IMR-90 (cell line): ENCODE measurements around the gene DHRS3. TPM values are rescaled to one million over a fixed set of nuclear protein-coding genes. Genes with fewer than 3 reads are reported as not detected.

Experiments
- ATAC-seq: fragments of 200-7000 bp; cut with Tn5 transposase; 2 replicates; pipeline ENCODE4 v1.9.1; 2020; ENCODE audit warnings: low read depth, mild to moderate bottlenecking, moderate library complexity
- BruUV-seq: library from RNA; stranded (reverse); fragments of 400-500 nt; replicated peaks from 2 replicates; lab custom pipeline; 2021; lab: Mats Ljungman, UMichigan
- CTCF ChIA-PET: fragments of 300-600 bp; formaldehyde crosslinking; extraction: SDS; loops from one replicate; lab custom pipeline; 2021; ENCODE audit warnings: antibody characterized with exemption; lab: Yijun Ruan, JAX
- POLR2A ChIA-PET: fragments of 300-600 bp; sonication (Branson Sonifier 250); formaldehyde crosslinking; loops from one replicate; lab custom pipeline; 2022; ENCODE audit warnings: antibody characterized with exemption; ENCODE audit not compliant: unreplicated experiment; lab: Charles Lee
- DNase-seq: peaks from one replicate; pipeline ENCODE4 v3.0.0; 2013
- H2AFZ ChIP-seq: replicated peaks from 2 replicates; pipeline ENCODE3; 2013; ENCODE audit warnings: low read length, mild to moderate bottlenecking; ENCODE audit not compliant: poor library complexity
- H2AK5ac ChIP-seq: 2 replicates; pipeline ENCODE4 v1.6.1; 2013; ENCODE audit warnings: low read depth, low read length, inconsistent platforms
- H2AK9ac ChIP-seq: replicated peaks from 2 replicates; pipeline ENCODE3; 2013; ENCODE audit warnings: mild to moderate bottlenecking, low read depth, low read length, moderate library complexity; ENCODE audit not compliant: poor library complexity
- H2BK120ac ChIP-seq: 2 replicates; pipeline ENCODE4 v1.6.1; 2013; ENCODE audit warnings: low read depth, low read length, inconsistent platforms
- H2BK15ac ChIP-seq: 3 replicates; pipeline ENCODE4 v1.6.1; 2013; ENCODE audit warnings: low read depth, low read length, inconsistent platforms
- H2BK20ac ChIP-seq: 2 replicates; pipeline ENCODE4 v1.6.1; 2013; ENCODE audit warnings: low read depth, mild to moderate bottlenecking, inconsistent platforms, low read length, moderate library complexity
- H2BK5ac ChIP-seq: 2 replicates; pipeline ENCODE4 v1.6.1; 2013; ENCODE audit warnings: mild to moderate bottlenecking, low read depth, low read length, inconsistent platforms; ENCODE audit not compliant: poor library complexity, severe bottlenecking
- H3K14ac ChIP-seq: replicated peaks from 2 replicates; pipeline ENCODE4 v1.6.1; 2013; ENCODE audit warnings: low read depth, low read length, inconsistent platforms
- H3K18ac ChIP-seq: 2 replicates; pipeline ENCODE4 v1.6.1; 2013; ENCODE audit warnings: low read depth, low read length, control low read depth
- H3K23ac ChIP-seq: 2 replicates; pipeline ENCODE4 v1.6.1; 2013; ENCODE audit warnings: low read depth, low read length, inconsistent platforms
- H3K27ac ChIP-seq: 2 replicates; pipeline ENCODE4 v1.5.1; 2013; ENCODE audit warnings: mild to moderate bottlenecking, control low read depth, low read length; ENCODE audit not compliant: insufficient read depth
- H3K27me3 ChIP-seq: 2 replicates; pipeline ENCODE4 v1.6.1; 2013; ENCODE audit warnings: low read length; ENCODE audit not compliant: control insufficient read depth, insufficient read depth
- H3K36me3 ChIP-seq: 2 replicates; pipeline ENCODE4 v1.6.1; 2013; ENCODE audit warnings: low read length, mixed read lengths; ENCODE audit not compliant: control insufficient read depth, insufficient read depth
- H3K4ac ChIP-seq: 2 replicates; pipeline ENCODE4 v1.6.1; 2013; ENCODE audit warnings: low read depth, low read length, inconsistent platforms
- H3K4me1 ChIP-seq: 2 replicates; pipeline ENCODE4 v1.6.1; 2013; ENCODE audit warnings: low read length, mixed read lengths; ENCODE audit not compliant: control insufficient read depth, insufficient read depth
- H3K4me2 ChIP-seq: 2 replicates; pipeline ENCODE4 v1.6.1; 2013; ENCODE audit warnings: low read depth, mild to moderate bottlenecking, control low read depth, low read length, moderate library complexity
- H3K4me3 ChIP-seq: 2 replicates; pipeline ENCODE4 v1.5.1; 2013; ENCODE audit warnings: low read depth, mild to moderate bottlenecking, control low read depth, low read length, moderate library complexity; ENCODE audit not compliant: insufficient read depth
- H3K56ac ChIP-seq: 2 replicates; pipeline ENCODE4 v1.6.1; 2013; ENCODE audit warnings: low read length, inconsistent platforms; ENCODE audit not compliant: insufficient read depth; ENCODE audit errors: extremely low read depth
- H3K79me1 ChIP-seq, 2 experiments: 2 replicates each; pipeline ENCODE4 v1.6.1; 2013; ENCODE audit warnings: low read length in 2 of 2, inconsistent platforms in 1 of 2, low read depth in 1 of 2
- H3K9ac ChIP-seq: 2 replicates; pipeline ENCODE4 v1.6.1; 2013; ENCODE audit warnings: low read depth, low read length, control low read depth
- H3K9me1 ChIP-seq: 2 replicates; pipeline ENCODE4 v1.6.1; 2013; ENCODE audit warnings: low read length, inconsistent platforms; ENCODE audit not compliant: insufficient read depth
- H3K9me3 ChIP-seq: 2 replicates; pipeline ENCODE4 v1.6.1; 2013; ENCODE audit warnings: low read length; ENCODE audit not compliant: control insufficient read depth, insufficient read depth
- H4K20me1 ChIP-seq: 2 replicates; pipeline ENCODE4 v1.6.1; 2013; ENCODE audit warnings: low read length, inconsistent platforms; ENCODE audit not compliant: insufficient read depth
- H4K5ac ChIP-seq: 2 replicates; pipeline ENCODE4 v1.6.1; 2013; ENCODE audit warnings: mild to moderate bottlenecking, low read depth, low read length, control low read depth
- H4K8ac ChIP-seq, 2 experiments: 2 replicates each; pipeline ENCODE4 v1.6.1; 2013; ENCODE audit warnings: low read depth in 2 of 2, low read length in 2 of 2, control low read depth in 1 of 2, inconsistent platforms in 1 of 2
- H4K91ac ChIP-seq: 2 replicates; pipeline ENCODE4 v1.6.1; 2013; ENCODE audit warnings: low read depth, low read length, inconsistent platforms; ENCODE audit not compliant: insufficient read depth
- BHLHE40 ChIP-seq: fragments of 150-350 bp; IDR thresholded peaks from 2 replicates; pipeline ENCODE4 v1.6.1; 2016; ENCODE audit warnings: mild to moderate bottlenecking, low read depth, low read length
- CEBPB ChIP-seq: IDR thresholded peaks from 2 replicates; pipeline ENCODE4 v1.6.1; 2012; ENCODE audit warnings: low read depth, low read length, improper control_type of control experiment
- MAZ ChIP-seq: IDR thresholded peaks from 2 replicates; pipeline ENCODE4 v1.6.1; 2012; ENCODE audit warnings: low read depth, mild to moderate bottlenecking, low read length, improper control_type of control experiment, moderate library complexity, borderline replicate concordance
- NFE2L2 ChIP-seq: fragments of 150-350 bp; IDR thresholded peaks from 2 replicates; pipeline ENCODE4 v1.6.1; 2016; ENCODE audit warnings: low read depth, mild to moderate bottlenecking, low read length
- POLR2A ChIP-seq: IDR thresholded peaks from 2 replicates; pipeline ENCODE4 v1.6.1; 2012; ENCODE audit warnings: mild to moderate bottlenecking, low read depth, low read length
- RFX5 ChIP-seq: IDR thresholded peaks from 2 replicates; pipeline ENCODE4 v1.8.0; 2012; ENCODE audit warnings: low read depth, mild to moderate bottlenecking, low read length, moderate library complexity
- SMC3 ChIP-seq: fragments of 150-350 bp; IDR thresholded peaks from 2 replicates; pipeline ENCODE4 v1.6.1; 2016; ENCODE audit warnings: low read depth, mild to moderate bottlenecking, antibody characterized with exemption, low read length, moderate library complexity
- WGBS, 2 experiments: methylation state at CpG; one replicate each; pipeline versions ENCODE4 v1.1.5 to v1.1.7; 2013; ENCODE audit warnings: missing lambda C conversion rate in 2 of 2; ENCODE audit not compliant: insufficient read length in 1 of 2; ENCODE audit errors: extremely low coverage in 2 of 2; 5-methylcytosine and 5-hydroxymethylcytosine counted together
- dilution Hi-C: fragments of 300-500 bp; cut with HindIII; formaldehyde crosslinking; loops from one replicate; pipeline ENCODE4 v1.14.3; 2018; ENCODE audit warnings: low sequenced_read_pairs; ENCODE audit not compliant: unreplicated experiment
- in situ Hi-C: fragments of 300-500 bp; cut with MboI; formaldehyde crosslinking; loops from 3 replicates; pipeline ENCODE4 v1.14.3; 2019; ENCODE audit warnings: low sequenced_read_pairs, inconsistent platforms, mixed read lengths
- intact Hi-C: fragments of 100-400 bp; cut with micrococcal nuclease; formaldehyde crosslinking; loops from 2 replicates; pipeline ENCODE4 v1.10.0; 2022
- polyA plus RNA-seq, 3 experiments: library from polyadenylated mRNA; depleted of rRNA; stranded (reverse); fragments of >200 nt; gene quantifications; 2 replicates each; pipeline ENCODE4 v1.2.3, GENCODE V29; 2012; ENCODE audit warnings: low replicate concordance in 1 of 3
- total RNA-seq: library from RNA; depleted of rRNA; stranded (reverse); fragments of >200 nt; gene quantifications from 2 replicates; pipeline ENCODE4 v1.2.3, GENCODE V29; 2012
- TF ChIP-seq, protein P1 (sequence below): conservative IDR thresholded peaks from 2 replicates; pipeline ENCODE4 v1.5.1; 2012; ENCODE audit warnings: mild to moderate bottlenecking, low read depth, low read length, improper control_type of control experiment
- TF ChIP-seq, protein P2 (sequence below): fragments of 150-350 bp; IDR thresholded peaks from 2 replicates; pipeline ENCODE4 v1.6.1; 2016; ENCODE audit warnings: low read depth, mild to moderate bottlenecking, low read length, moderate library complexity, borderline replicate concordance

DHRS3 gene
- total and polyA plus RNA-seq, 2 of the 4 experiments (the other 2 are of a cell fraction) = 11.2 to 14.5 TPM

DNA sequence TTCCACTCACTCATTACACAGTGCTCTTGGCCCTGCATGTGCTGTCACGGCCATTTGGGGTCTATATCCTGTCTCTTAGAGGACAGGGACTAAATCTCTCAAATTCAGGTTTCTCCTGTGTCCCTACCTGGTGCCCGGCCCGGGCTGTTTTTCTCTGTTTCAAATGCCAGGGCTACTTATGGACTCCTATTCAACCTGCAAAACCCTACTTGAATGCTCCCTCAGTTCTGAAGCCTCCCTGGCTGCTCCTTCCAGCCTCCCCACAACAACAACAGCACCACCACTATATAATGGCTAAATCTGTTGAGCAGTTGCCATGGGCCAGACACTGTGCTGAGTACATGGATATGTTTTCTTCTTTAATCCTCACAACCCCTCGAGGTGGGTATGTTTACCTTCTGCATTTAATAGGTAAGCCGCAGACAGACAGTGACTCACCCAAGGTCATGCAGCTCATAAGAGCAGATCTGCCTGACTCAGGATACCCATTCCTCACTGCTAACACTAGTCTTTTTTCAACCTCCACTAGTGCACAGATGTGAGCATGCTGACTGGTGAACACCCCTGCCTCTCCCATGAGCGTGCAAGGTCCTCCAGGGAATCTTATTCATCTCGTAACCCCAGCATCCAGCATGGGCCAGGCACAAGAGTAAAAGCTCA lies 29.9 kb downstream of the DHRS3 start:
- H3K27me3 ChIP-seq = no peaks in the 10 kb centered on the region
- dilution Hi-C loops = no loop called here
- no peak overlapping the region for H2AK5ac ChIP-seq
- peaks cover 6% of the 10 kb centered on the region; the same call in 1 of the 2 replicates for H3K9me1 ChIP-seq
- H3K36me3 ChIP-seq = peaks cover 6% of the 10 kb centered on the region; the same call in 1 of the 2 replicates
- intact Hi-C loops = no loop called here
- H3K9ac ChIP-seq = no peak overlapping the region
- no peak overlapping the region for H3K4me2 ChIP-seq
- H2AFZ ChIP-seq = no peak overlapping the region
- 80% methylated on average over 2 of the region's 7 CpGs; no CpG with 5 or more reads in 1 of the 2 experiments for WGBS, 2 experiments
- H3K23ac ChIP-seq = no peak overlapping the region
- H2BK5ac ChIP-seq = no peak overlapping the region
- H4K8ac ChIP-seq = no peak overlapping the region
- POLR2A ChIA-PET = no interaction called here
- H2BK20ac ChIP-seq = no peak overlapping the region
- H2BK15ac ChIP-seq = no peak overlapping the region
- H3K14ac ChIP-seq = no peak overlapping the region
- no peak overlapping the region for H3K27ac ChIP-seq
- no peak overlapping the region for H3K56ac ChIP-seq
- no peak overlapping the region for H4K5ac ChIP-seq
- no peak overlapping the region for H3K4me3 ChIP-seq
- H3K18ac ChIP-seq = no peak overlapping the region
- CTCF ChIA-PET = interaction anchor here (0.7 to 0.8 kb wide), 2 partner anchors 11 to 267 kb away, joined by 3 read pairs; no protein-coding TSS in a partner anchor
- no peaks in the 10 kb centered on the region for H3K4me1 ChIP-seq
- BruUV-seq = no TSS peak
- no peak overlapping the region for H4K91ac ChIP-seq
- H3K79me1 ChIP-seq = peaks cover 0 to 9% of the 10 kb centered on the region in 2 experiments; a peak in 1 of 4 replicates
- DNase-seq (peak; percentile 58), ATAC-seq (peak; percentile 49)
- H2AK9ac ChIP-seq = no peak overlapping the region
- no peak overlapping the region for H2BK120ac ChIP-seq
- in situ Hi-C loops = no loop called here
- no peak overlapping the region for H3K4ac ChIP-seq
- TF ChIP-seq, protein P1, sequence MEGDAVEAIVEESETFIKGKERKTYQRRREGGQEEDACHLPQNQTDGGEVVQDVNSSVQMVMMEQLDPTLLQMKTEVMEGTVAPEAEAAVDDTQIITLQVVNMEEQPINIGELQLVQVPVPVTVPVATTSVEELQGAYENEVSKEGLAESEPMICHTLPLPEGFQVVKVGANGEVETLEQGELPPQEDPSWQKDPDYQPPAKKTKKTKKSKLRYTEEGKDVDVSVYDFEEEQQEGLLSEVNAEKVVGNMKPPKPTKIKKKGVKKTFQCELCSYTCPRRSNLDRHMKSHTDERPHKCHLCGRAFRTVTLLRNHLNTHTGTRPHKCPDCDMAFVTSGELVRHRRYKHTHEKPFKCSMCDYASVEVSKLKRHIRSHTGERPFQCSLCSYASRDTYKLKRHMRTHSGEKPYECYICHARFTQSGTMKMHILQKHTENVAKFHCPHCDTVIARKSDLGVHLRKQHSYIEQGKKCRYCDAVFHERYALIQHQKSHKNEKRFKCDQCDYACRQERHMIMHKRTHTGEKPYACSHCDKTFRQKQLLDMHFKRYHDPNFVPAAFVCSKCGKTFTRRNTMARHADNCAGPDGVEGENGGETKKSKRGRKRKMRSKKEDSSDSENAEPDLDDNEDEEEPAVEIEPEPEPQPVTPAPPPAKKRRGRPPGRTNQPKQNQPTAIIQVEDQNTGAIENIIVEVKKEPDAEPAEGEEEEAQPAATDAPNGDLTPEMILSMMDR = no peak
- TF ChIP-seq RFX5 (no peak), CEBPB (no peak), MAZ (no peak), BHLHE40 (no peak), NFE2L2 (no peak), POLR2A (no peak), SMC3 (no peak; the same call in 1 of the 2 replicates)
- TF ChIP-seq, protein P2, sequence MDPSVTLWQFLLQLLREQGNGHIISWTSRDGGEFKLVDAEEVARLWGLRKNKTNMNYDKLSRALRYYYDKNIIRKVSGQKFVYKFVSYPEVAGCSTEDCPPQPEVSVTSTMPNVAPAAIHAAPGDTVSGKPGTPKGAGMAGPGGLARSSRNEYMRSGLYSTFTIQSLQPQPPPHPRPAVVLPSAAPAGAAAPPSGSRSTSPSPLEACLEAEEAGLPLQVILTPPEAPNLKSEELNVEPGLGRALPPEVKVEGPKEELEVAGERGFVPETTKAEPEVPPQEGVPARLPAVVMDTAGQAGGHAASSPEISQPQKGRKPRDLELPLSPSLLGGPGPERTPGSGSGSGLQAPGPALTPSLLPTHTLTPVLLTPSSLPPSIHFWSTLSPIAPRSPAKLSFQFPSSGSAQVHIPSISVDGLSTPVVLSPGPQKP = no peak
- H4K20me1 ChIP-seq = no peaks in the 10 kb centered on the region
- no peaks in the 10 kb centered on the region for H3K9me3 ChIP-seq
